Panc1 (cell line): Measurements from ENCODE around the gene ZSCAN5C. TPM values are rescaled to one million over a fixed set of nuclear protein-coding genes. Genes with fewer than 3 reads are reported as not detected.
"Not testable (repeated sequence)": the region's sequence is repeated elsewhere in the genome, so short reads cannot be mapped to it uniquely, and the experiment has no call there.

Experiments used
- ATAC-seq: fragments of 200-7000 bp; cut with Tn5 transposase; 2 replicates; pipeline ENCODE4 v1.9.1; 2020; ENCODE audit warnings: mild to moderate bottlenecking, moderate library complexity
- BruUV-seq: library from RNA; stranded (reverse); fragments of 400-500 nt; replicated peaks from 2 replicates; lab custom pipeline; 2021; lab: Mats Ljungman, UMichigan
- CTCF ChIA-PET: fragments of 300-600 bp; sonication (Branson Sonifier 250); formaldehyde crosslinking; loops from one replicate; lab custom pipeline; 2022; ENCODE audit warnings: antibody characterized with exemption; lab: Charles Lee
- POLR2A ChIA-PET: fragments of 300-600 bp; sonication (Branson Sonifier 250); formaldehyde crosslinking; loops from one replicate; lab custom pipeline; 2022; ENCODE audit warnings: antibody characterized with exemption; lab: Charles Lee
- DNase-seq: peaks from one replicate; pipeline ENCODE4 v3.0.0-alpha.2; 2010; ENCODE audit warnings: low read depth, low spot score
- H3K27ac ChIP-seq: 2 replicates; pipeline ENCODE4 v1.5.1; 2011; ENCODE audit warnings: mild to moderate bottlenecking, low read length, inconsistent platforms
- H3K27me3 ChIP-seq: fragments of 200-500 bp; sonication (Bioruptor generic); 2 replicates; pipeline ENCODE4 v1.6.0; 2014; ENCODE audit warnings: low read length, inconsistent platforms; ENCODE audit not compliant: control insufficient read depth, insufficient read depth
- H3K36me3 ChIP-seq: fragments of 200-500 bp; sonication (Bioruptor generic); 2 replicates; pipeline ENCODE4 v1.5.1; 2014; ENCODE audit warnings: inconsistent platforms, mild to moderate bottlenecking, low read length, moderate library complexity; ENCODE audit not compliant: control insufficient read depth, insufficient read depth
- H3K4me1 ChIP-seq: 2 replicates; pipeline ENCODE4 v1.5.1; 2011; ENCODE audit warnings: inconsistent platforms, mild to moderate bottlenecking, low read length, moderate library complexity; ENCODE audit not compliant: control insufficient read depth, insufficient read depth
- H3K4me3 ChIP-seq, 2 experiments: 2 replicates each; pipeline ENCODE4 v1.5.1; 2011 to 2012; ENCODE audit warnings: low read depth in 2 of 2, low read length in 2 of 2, mild to moderate bottlenecking in 2 of 2, inconsistent platforms in 1 of 2, moderate library complexity in 1 of 2
- H3K9me3 ChIP-seq: fragments of 200-500 bp; sonication (Bioruptor generic); 2 replicates; pipeline ENCODE4 v1.5.1; 2014; ENCODE audit warnings: low read depth, mild to moderate bottlenecking, inconsistent platforms, low read length, moderate library complexity; ENCODE audit not compliant: control insufficient read depth, insufficient read depth
- CTCF ChIP-seq: fragments of 450-650 bp; IDR thresholded peaks from 2 replicates; pipeline ENCODE4 v1.5.1; 2017; ENCODE audit warnings: mild to moderate bottlenecking
- POLR2AphosphoS5 ChIP-seq: IDR thresholded peaks from 2 replicates; pipeline ENCODE4 v1.6.1; 2012; ENCODE audit warnings: mild to moderate bottlenecking, low read depth, low read length, moderate library complexity
- SIN3A ChIP-seq: IDR thresholded peaks from 2 replicates; pipeline ENCODE4 v1.6.1; 2012; ENCODE audit warnings: low read depth, mild to moderate bottlenecking, low read length, moderate library complexity, borderline replicate concordance; ENCODE audit not compliant: insufficient read depth
- TCF7L2 ChIP-seq: IDR thresholded peaks from 2 replicates; pipeline ENCODE4 v1.6.1; 2011; ENCODE audit warnings: mild to moderate bottlenecking, low read depth, low read length, inconsistent platforms
- in situ Hi-C: cut with HindIII; loops from 2 replicates; pipeline ENCODE4 v1.10.0; 2016; ENCODE audit warnings: low sequenced_read_pairs, low pct_unique_long_range_greater_than_20kb
- intact Hi-C: fragments of 100-400 bp; cut with micrococcal nuclease; formaldehyde crosslinking; loops from one replicate; pipeline ENCODE4 v1.10.0; 2022; ENCODE audit not compliant: unreplicated experiment
- total RNA-seq: library from RNA; stranded (reverse); gene quantifications from one replicate; pipeline ENCODE4 v1.2.1, GENCODE V29; 2021; ENCODE audit not compliant: unreplicated experiment
- TF ChIP-seq, protein P1 (sequence below), 2 experiments: IDR thresholded peaks; 2 replicates each; pipeline ENCODE4 v1.6.1; 2011 to 2012; ENCODE audit warnings: low read depth in 2 of 2, control low read depth in 1 of 2, low read length in 1 of 2, mild to moderate bottlenecking in 1 of 2, moderate library complexity in 1 of 2; ENCODE audit not compliant: insufficient read depth in 1 of 2

ZSCAN5C gene
- total RNA-seq, 1 experiment from 2014 or later: not detected

DNA sequence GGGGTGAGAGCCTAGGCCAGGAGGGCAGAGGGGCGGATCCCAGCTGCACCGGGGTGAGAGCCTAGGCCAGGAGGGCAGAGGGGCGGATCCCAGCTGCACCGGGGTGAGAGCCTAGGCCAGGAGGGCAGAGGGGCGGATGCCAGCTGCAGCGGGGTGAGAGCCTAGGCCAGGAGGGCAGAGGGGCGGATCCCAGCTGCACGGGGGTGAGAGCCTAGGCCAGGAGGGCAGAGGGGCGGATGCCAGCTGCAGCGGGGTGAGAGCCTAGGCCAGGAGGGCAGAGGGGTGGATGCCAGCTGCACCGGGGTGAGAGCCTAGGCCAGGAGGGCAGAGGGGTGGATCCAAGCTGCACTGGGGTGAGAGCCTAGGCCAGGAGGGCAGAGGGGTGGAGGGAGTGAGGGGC, 25.8 kb upstream of the ZSCAN5C start:
- H3K27ac ChIP-seq, POLR2A ChIA-PET, H3K4me3 ChIP-seq, H3K27me3 ChIP-seq, H3K36me3 ChIP-seq, H3K4me1 ChIP-seq, in situ Hi-C loops, intact Hi-C loops, ATAC-seq, BruUV-seq, H3K9me3 ChIP-seq, DNase-seq, CTCF ChIA-PET: not testable (repeated sequence)

GRCh38 chr19:56176881-56177280, 25.2 kb upstream of the ZSCAN5C start:
- no peak for ATAC-seq
- H3K27me3 ChIP-seq: no peaks in the 10 kb centered on the region

More at GRCh38 chr19:56176881-56177280, 25.2 kb upstream of the ZSCAN5C start:
- Histone ChIP-seq H3K9me3 (no peaks in the 10 kb centered on the region), H3K27ac (no peak overlapping the region), H3K36me3 (no peaks in the 10 kb centered on the region), H3K4me1 (no peaks in the 10 kb centered on the region), H3K4me3 (no peak overlapping the region)
- intact Hi-C loops (no loop called here), in situ Hi-C loops (no loop called here)
- no TSS peak for BruUV-seq
- CTCF ChIA-PET: no interaction called here
- no peak for TF ChIP-seq SIN3A
- no peak for TF ChIP-seq CTCF
- no peak for TF ChIP-seq POLR2AphosphoS5
- no peak for TF ChIP-seq TCF7L2
- TF ChIP-seq, protein P1, sequence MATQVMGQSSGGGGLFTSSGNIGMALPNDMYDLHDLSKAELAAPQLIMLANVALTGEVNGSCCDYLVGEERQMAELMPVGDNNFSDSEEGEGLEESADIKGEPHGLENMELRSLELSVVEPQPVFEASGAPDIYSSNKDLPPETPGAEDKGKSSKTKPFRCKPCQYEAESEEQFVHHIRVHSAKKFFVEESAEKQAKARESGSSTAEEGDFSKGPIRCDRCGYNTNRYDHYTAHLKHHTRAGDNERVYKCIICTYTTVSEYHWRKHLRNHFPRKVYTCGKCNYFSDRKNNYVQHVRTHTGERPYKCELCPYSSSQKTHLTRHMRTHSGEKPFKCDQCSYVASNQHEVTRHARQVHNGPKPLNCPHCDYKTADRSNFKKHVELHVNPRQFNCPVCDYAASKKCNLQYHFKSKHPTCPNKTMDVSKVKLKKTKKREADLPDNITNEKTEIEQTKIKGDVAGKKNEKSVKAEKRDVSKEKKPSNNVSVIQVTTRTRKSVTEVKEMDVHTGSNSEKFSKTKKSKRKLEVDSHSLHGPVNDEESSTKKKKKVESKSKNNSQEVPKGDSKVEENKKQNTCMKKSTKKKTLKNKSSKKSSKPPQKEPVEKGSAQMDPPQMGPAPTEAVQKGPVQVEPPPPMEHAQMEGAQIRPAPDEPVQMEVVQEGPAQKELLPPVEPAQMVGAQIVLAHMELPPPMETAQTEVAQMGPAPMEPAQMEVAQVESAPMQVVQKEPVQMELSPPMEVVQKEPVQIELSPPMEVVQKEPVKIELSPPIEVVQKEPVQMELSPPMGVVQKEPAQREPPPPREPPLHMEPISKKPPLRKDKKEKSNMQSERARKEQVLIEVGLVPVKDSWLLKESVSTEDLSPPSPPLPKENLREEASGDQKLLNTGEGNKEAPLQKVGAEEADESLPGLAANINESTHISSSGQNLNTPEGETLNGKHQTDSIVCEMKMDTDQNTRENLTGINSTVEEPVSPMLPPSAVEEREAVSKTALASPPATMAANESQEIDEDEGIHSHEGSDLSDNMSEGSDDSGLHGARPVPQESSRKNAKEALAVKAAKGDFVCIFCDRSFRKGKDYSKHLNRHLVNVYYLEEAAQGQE (IDR thresholded peaks at IDR 0.05; ENCODE audit: insufficient read depth in 1 of 2, low read depth in 2 of 2, low read length in 1 of 2): no peak
- DNase-seq: no peak
- POLR2A ChIA-PET: no interaction called here
